ENCODE data around the gene TM9SF4.
"Not testable (repeated sequence)": the region's sequence is repeated elsewhere in the genome, so short reads cannot be mapped to it uniquely, and the experiment has no call there.

The TM9SF4 gene

GRCh38 chr20:32158943-32159660 is 49.6 kb downstream of the TM9SF4 start:
- no peak for DNase-seq (ENCODE audit: low read depth)

- DNase-seq (ENCODE audit: low read depth) = no peak
These were observed 50.3 kb downstream of the TM9SF4 start for GRCh38 chr20:32159766-32160221.

- no peak for DNase-seq (ENCODE audit: low read depth)
These were observed 50.8 kb downstream of the TM9SF4 start for GRCh38 chr20:32160341-32160740.

GRCh38 chr20:32162351-32162750 is 52.8 kb downstream of the TM9SF4 start:
- DNase-seq (ENCODE audit: low read depth) = no peak

- DNase-seq (ENCODE audit: low read depth) = no peak
These were observed 54.4 kb downstream of the TM9SF4 start for GRCh38 chr20:32163951-32164350.

GRCh38 chr20:32164984-32165735 is 55.6 kb downstream of the TM9SF4 start:
- DNase-seq (ENCODE audit: low read depth) = no peak

- no peak for DNase-seq (ENCODE audit: low read depth)
These were observed 56.5 kb downstream of the TM9SF4 start for GRCh38 chr20:32165836-32166545.

GRCh38 chr20:32167552-32167951 is 58.0 kb downstream of the TM9SF4 start:
- no peak for DNase-seq (ENCODE audit: low read depth)

- peak; percentile 15 for DNase-seq (ENCODE audit: low read depth)
These were observed 58.8 kb downstream of the TM9SF4 start for GRCh38 chr20:32168184-32168910.

- not testable (repeated sequence) for DNase-seq (ENCODE audit: low read depth)
These were observed 68.2 kb downstream of the TM9SF4 start for GRCh38 chr20:32177696-32178095.

- no peak for DNase-seq (ENCODE audit: low read depth)
These were observed 70.0 kb downstream of the TM9SF4 start for GRCh38 chr20:32179515-32179914.

GRCh38 chr20:32179934-32180333 is 70.4 kb downstream of the TM9SF4 start:
- no peak for DNase-seq (ENCODE audit: low read depth)

- DNase-seq (ENCODE audit: low read depth) = no peak
These were observed 72.1 kb downstream of the TM9SF4 start for GRCh38 chr20:32181606-32182005.

- no peak for DNase-seq (ENCODE audit: low read depth)
These were observed 74.6 kb downstream of the TM9SF4 start for GRCh38 chr20:32183947-32184635.

GRCh38 chr20:32184961-32185603 is 75.6 kb downstream of the TM9SF4 start:
- no peak for DNase-seq (ENCODE audit: low read depth)

GRCh38 chr20:32186506-32186905 is 77.0 kb downstream of the TM9SF4 start:
- DNase-seq (ENCODE audit: low read depth) = no peak

GRCh38 chr20:32188376-32189122 is 79.0 kb downstream of the TM9SF4 start:
- no peak for DNase-seq (ENCODE audit: low read depth)

GRCh38 chr20:32189123-32189410 is 79.6 kb downstream of the TM9SF4 start:
- DNase-seq (ENCODE audit: low read depth) = no peak

- DNase-seq (ENCODE audit: low read depth) = no peak
These were observed 80.4 kb downstream of the TM9SF4 start for GRCh38 chr20:32189691-32190615.

All from non-pigmented ciliary epithelial cell (primary cell).